ENCODE data around the gene FOXP1. TPM values are rescaled to one million over a fixed set of nuclear protein-coding genes. Genes with fewer than 3 reads are reported as not detected.

Gene FOXP1
- total RNA-seq, 1 donor from 2014 or later = 195 TPM

DNA sequence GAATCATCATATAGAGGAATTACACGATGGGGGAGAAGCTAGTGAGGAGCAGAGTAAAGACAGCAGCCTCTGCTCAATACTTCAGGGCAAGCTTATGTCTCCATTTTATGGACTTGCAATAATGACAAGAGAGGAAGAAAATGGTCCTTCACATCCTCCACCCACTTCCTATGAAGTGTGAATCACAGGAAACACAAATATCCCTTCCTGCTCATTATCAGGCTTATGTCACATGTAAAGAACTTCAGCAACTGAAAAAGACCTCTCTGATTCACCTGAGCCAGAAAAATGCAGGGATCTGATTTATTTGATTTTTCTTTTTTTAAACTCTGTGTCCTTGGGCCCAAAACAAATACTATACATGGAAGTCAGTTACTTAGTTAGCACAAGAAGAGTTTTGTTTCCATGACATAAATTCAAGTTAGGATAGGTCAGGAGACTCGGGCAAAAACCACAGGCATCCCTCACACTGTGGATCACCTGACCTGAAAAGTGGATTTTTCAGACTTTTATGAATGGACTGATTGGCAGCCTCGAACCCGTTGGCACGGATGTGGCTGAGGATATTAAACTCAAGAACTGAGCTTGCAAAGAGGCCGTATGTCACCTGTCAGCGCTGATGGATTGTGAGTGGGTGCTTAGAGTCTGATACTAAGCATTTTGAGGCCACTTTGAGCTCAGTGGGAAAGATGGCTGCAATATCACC, 650.3 kb downstream of the FOXP1 start:
- H3K9me3 Mint-ChIP-seq (ENCODE audit: unreplicated experiment) = no peaks in the 10 kb centered on the region
- H3K27ac Mint-ChIP-seq (ENCODE audit: unreplicated experiment) = no peak overlapping the region
- TF ChIP-seq, protein P1, sequence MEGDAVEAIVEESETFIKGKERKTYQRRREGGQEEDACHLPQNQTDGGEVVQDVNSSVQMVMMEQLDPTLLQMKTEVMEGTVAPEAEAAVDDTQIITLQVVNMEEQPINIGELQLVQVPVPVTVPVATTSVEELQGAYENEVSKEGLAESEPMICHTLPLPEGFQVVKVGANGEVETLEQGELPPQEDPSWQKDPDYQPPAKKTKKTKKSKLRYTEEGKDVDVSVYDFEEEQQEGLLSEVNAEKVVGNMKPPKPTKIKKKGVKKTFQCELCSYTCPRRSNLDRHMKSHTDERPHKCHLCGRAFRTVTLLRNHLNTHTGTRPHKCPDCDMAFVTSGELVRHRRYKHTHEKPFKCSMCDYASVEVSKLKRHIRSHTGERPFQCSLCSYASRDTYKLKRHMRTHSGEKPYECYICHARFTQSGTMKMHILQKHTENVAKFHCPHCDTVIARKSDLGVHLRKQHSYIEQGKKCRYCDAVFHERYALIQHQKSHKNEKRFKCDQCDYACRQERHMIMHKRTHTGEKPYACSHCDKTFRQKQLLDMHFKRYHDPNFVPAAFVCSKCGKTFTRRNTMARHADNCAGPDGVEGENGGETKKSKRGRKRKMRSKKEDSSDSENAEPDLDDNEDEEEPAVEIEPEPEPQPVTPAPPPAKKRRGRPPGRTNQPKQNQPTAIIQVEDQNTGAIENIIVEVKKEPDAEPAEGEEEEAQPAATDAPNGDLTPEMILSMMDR (IDR thresholded peaks at IDR 0.05) = no peak
- H3K4me1 Mint-ChIP-seq (ENCODE audit: unreplicated experiment) = peaks cover 19% of the 10 kb centered on the region
- no peak for DNase-seq (ENCODE audit: extremely low spot score, unreplicated experiment)
- no peaks in the 10 kb centered on the region for H3K36me3 Mint-ChIP-seq (ENCODE audit: unreplicated experiment)
- H3K4me3 Mint-ChIP-seq (ENCODE audit: unreplicated experiment) = no peak overlapping the region
- no peaks in the 10 kb centered on the region for H3K27me3 Mint-ChIP-seq (ENCODE audit: unreplicated experiment)

DNA sequence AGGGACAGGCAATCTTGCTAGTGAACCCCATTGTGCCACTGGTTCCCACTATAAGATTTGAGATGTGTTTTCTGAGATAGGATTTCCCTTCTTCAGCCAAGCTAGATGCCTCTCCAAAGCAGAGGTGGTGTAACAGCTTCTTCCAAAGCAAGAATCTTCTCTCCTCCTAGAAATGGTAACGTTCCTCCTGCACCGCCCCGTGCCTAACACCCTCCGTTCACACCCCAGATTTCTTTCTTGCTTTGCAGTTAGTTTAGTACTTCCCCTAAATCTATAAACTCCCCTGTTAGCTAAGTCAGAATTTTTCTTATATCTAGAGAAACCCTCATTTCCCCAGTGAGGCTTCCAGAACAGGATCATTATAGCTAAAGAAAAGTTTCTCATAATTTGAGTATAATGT, 653.5 kb downstream of the FOXP1 start:
- TF ChIP-seq, protein P1 (IDR thresholded peaks at IDR 0.05) = no peak
- Mint-ChIP-seq H3K4me3 (ENCODE audit: unreplicated experiment) (no peak overlapping the region), H3K27ac (ENCODE audit: unreplicated experiment) (no peak overlapping the region), H3K36me3 (ENCODE audit: unreplicated experiment) (no peaks in the 10 kb centered on the region), H3K4me1 (ENCODE audit: unreplicated experiment) (peaks cover 14% of the 10 kb centered on the region), H3K27me3 (ENCODE audit: unreplicated experiment) (no peaks in the 10 kb centered on the region), H3K9me3 (ENCODE audit: unreplicated experiment) (no peaks in the 10 kb centered on the region)
- DNase-seq (ENCODE audit: extremely low spot score, unreplicated experiment) = no peak

DNA sequence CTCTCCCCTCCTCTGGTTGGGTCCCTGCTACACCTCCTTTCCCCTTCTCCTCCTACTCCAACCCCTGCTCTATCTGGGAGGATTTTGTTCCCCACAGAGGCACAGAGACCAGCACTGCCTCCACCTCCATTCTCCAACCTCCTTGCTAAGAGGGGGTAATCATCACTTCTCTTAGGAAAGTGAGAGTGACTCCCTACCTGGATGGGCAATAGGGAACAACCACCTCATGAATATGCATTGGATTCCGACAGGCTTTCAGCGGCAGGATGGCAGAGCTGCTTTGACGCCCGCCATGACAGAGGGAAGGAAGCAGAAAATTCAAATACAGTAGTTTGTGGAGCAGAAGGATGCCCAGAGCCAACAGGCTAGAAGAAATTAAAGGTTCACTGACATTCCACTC, 656.3 kb downstream of the FOXP1 start:
- no peak for DNase-seq (ENCODE audit: extremely low spot score, unreplicated experiment)
- no peak overlapping the region for H3K4me3 Mint-ChIP-seq (ENCODE audit: unreplicated experiment)
- H3K4me1 Mint-ChIP-seq (ENCODE audit: unreplicated experiment) = no peaks in the 10 kb centered on the region
- H3K27ac Mint-ChIP-seq (ENCODE audit: unreplicated experiment) = no peak overlapping the region
- H3K27me3 Mint-ChIP-seq (ENCODE audit: unreplicated experiment) = no peaks in the 10 kb centered on the region
- no peaks in the 10 kb centered on the region for H3K36me3 Mint-ChIP-seq (ENCODE audit: unreplicated experiment)
- H3K9me3 Mint-ChIP-seq (ENCODE audit: unreplicated experiment) = peaks cover 4% of the 10 kb centered on the region
- TF ChIP-seq, protein P1 (IDR thresholded peaks at IDR 0.05) = no peak

DNA sequence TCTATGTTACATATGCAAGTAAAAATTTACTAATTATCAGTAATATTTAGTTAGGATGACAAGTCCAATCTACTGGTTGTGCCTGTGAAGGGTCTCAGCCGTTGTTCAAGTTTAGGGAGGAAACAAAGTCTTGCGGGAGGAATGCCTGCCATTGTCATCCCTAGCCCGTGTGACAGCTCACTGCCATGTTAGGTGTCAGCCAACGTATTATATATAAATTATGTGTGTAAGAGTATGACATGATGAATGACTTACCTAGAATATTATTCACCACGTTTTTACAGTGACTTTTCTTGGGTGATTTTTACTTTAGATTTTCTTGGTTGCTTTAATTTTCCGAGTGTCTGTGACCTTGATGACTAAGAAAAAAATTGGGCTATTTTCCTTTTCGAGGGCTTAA, 656.7 kb downstream of the FOXP1 start:
- Mint-ChIP-seq H3K27ac (ENCODE audit: unreplicated experiment) (no peak overlapping the region), H3K4me3 (ENCODE audit: unreplicated experiment) (no peak overlapping the region), H3K4me1 (ENCODE audit: unreplicated experiment) (no peaks in the 10 kb centered on the region), H3K27me3 (ENCODE audit: unreplicated experiment) (no peaks in the 10 kb centered on the region), H3K36me3 (ENCODE audit: unreplicated experiment) (no peaks in the 10 kb centered on the region), H3K9me3 (ENCODE audit: unreplicated experiment) (peaks cover 4% of the 10 kb centered on the region)
- DNase-seq (ENCODE audit: extremely low spot score, unreplicated experiment) = no peak
- TF ChIP-seq, protein P1 (IDR thresholded peaks at IDR 0.05) = no peak

DNA sequence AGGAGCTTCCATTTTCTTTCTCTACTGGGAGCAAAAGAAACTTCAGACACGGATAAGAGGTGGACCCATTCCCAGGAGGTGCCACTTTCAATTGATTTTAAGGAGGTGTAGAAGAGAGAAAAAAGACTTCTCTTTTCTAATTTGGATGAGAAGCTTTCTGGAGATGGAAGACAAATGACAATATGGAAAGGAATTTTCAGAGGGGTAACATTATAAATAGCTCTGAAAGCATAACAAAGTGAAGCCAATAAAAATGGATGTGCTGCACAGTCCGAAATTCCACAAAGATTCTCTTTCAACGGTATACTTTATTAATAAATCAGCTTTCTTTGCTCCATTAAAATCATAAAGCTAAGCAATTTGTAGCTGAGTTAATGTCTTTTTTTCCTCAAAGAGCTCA, 663.9 kb downstream of the FOXP1 start:
- no peaks in the 10 kb centered on the region for H3K36me3 Mint-ChIP-seq (ENCODE audit: unreplicated experiment)
- H3K4me3 Mint-ChIP-seq (ENCODE audit: unreplicated experiment) = no peak overlapping the region
- no peaks in the 10 kb centered on the region for H3K27me3 Mint-ChIP-seq (ENCODE audit: unreplicated experiment)
- peaks cover 3% of the 10 kb centered on the region for H3K9me3 Mint-ChIP-seq (ENCODE audit: unreplicated experiment)
- H3K4me1 Mint-ChIP-seq (ENCODE audit: unreplicated experiment) = peaks cover 44% of the 10 kb centered on the region
- no peak for DNase-seq (ENCODE audit: extremely low spot score, unreplicated experiment)
- TF ChIP-seq, protein P1 (IDR thresholded peaks at IDR 0.05) = no peak
- peak overlapping the region; percentile 95 for H3K27ac Mint-ChIP-seq (ENCODE audit: unreplicated experiment)
